CD14-positive monocyte (primary cell): ENCODE data around the gene MTTP. TPM values are rescaled to one million over a fixed set of nuclear protein-coding genes. Genes with fewer than 3 reads are reported as not detected.

Experiments used
- DNase-seq, 3 donors: peaks; one replicate each; pipeline ENCODE4 v3.0.0-alpha.2; 2011 to 2022
- H2AFZ ChIP-seq: 2 replicates; pipeline ENCODE4 v1.6.0; 2012; ENCODE audit warnings: mild to moderate bottlenecking, low read depth, low read length, inconsistent platforms; ENCODE audit not compliant: insufficient read depth, poor library complexity, severe bottlenecking
- H3K27ac ChIP-seq, 2 donors: 1 replicate in 1 of 2; 2 replicates in 1 of 2; pipeline ENCODE4 v1.5.1; 2012 to 2013; ENCODE audit warnings: low read length in 2 of 2, control low read depth in 1 of 2, inconsistent platforms in 1 of 2, low read depth in 1 of 2, mild to moderate bottlenecking in 1 of 2
- H3K27me3 ChIP-seq, 2 donors: one replicate each; pipeline versions ENCODE4 v1.6.0 to v1.6.1; 2011 to 2013; ENCODE audit warnings: low read length in 2 of 2; ENCODE audit not compliant: control insufficient read depth in 2 of 2, insufficient read depth in 2 of 2
- H3K36me3 ChIP-seq, 2 donors: replicated peaks in 1 of 2; 1 replicate in 1 of 2; 2 replicates in 1 of 2; pipeline versions ENCODE4 v1.5.1 to v1.6.1; 2012 to 2013; ENCODE audit warnings: low read length in 2 of 2, control low read depth in 1 of 2, inconsistent platforms in 1 of 2, mild to moderate bottlenecking in 1 of 2; ENCODE audit not compliant: insufficient read depth in 2 of 2, control insufficient read depth in 1 of 2
- H3K4me1 ChIP-seq, 2 donors: 1 replicate in 1 of 2; 2 replicates in 1 of 2; pipeline versions ENCODE4 v1.5.1 to v1.6.1; 2012 to 2013; ENCODE audit warnings: low read length in 2 of 2, control low read depth in 1 of 2, inconsistent platforms in 1 of 2, mild to moderate bottlenecking in 1 of 2, moderate library complexity in 1 of 2; ENCODE audit not compliant: insufficient read depth in 2 of 2, control insufficient read depth in 1 of 2
- H3K4me2 ChIP-seq: replicated peaks from 2 replicates; pipeline ENCODE3; 2012; ENCODE audit warnings: low read length, moderate library complexity, mild to moderate bottlenecking; ENCODE audit not compliant: poor library complexity, severe bottlenecking; ENCODE audit errors: extremely low read depth
- H3K4me3 ChIP-seq, 3 experiments: fragments of 200-600 bp in 1 of 3; sonication (generic) in 1 of 3; replicated peaks in 1 of 3; 1 replicate in 2 of 3; 2 replicates in 1 of 3; pipeline ENCODE4 v1.5.1; 2011 to 2013; ENCODE audit warnings: low read length in 3 of 3, mild to moderate bottlenecking in 3 of 3, control low read depth in 2 of 3, low read depth in 2 of 3, inconsistent platforms in 1 of 3, moderate library complexity in 1 of 3
- H3K79me2 ChIP-seq: 2 replicates; pipeline ENCODE4 v1.6.0; 2012; ENCODE audit warnings: mild to moderate bottlenecking, control low read depth, inconsistent platforms, low read length, moderate library complexity; ENCODE audit not compliant: insufficient read depth
- H3K9ac ChIP-seq: 2 replicates; pipeline ENCODE4 v1.6.0; 2017; ENCODE audit warnings: low read length, mild to moderate bottlenecking; ENCODE audit not compliant: insufficient read depth, poor library complexity, severe bottlenecking
- H3K9me3 ChIP-seq, 2 donors: replicated peaks in 1 of 2; 1 replicate in 1 of 2; 2 replicates in 1 of 2; pipeline versions ENCODE4 v1.5.1 to v1.6.1; 2012 to 2013; ENCODE audit warnings: low read length in 2 of 2, control low read depth in 1 of 2; ENCODE audit not compliant: control insufficient read depth in 1 of 2, insufficient read depth in 1 of 2
- H4K20me1 ChIP-seq: 2 replicates; pipeline ENCODE4 v1.6.0; 2012; ENCODE audit warnings: mild to moderate bottlenecking, low read length, control low read depth, moderate library complexity; ENCODE audit not compliant: insufficient read depth
- H3K27ac Mint-ChIP-seq, 7 donors: one replicate each; pipeline ENCODE4 v1.8.0; 2020; ENCODE audit warnings: mild to moderate bottlenecking in 7 of 7, mixed read lengths in 7 of 7, moderate library complexity in 6 of 7, inconsistent platforms in 2 of 7
- H3K27me3 Mint-ChIP-seq, 3 donors: one replicate each; pipeline ENCODE4 v1.8.0; 2021 to 2022; ENCODE audit warnings: low read depth in 3 of 3, mild to moderate bottlenecking in 3 of 3, mixed read lengths in 3 of 3, moderate library complexity in 3 of 3, inconsistent platforms in 1 of 3
- H3K36me3 Mint-ChIP-seq, 2 donors: one replicate each; pipeline ENCODE4 v1.8.0; 2020; ENCODE audit warnings: mixed read lengths in 2 of 2, inconsistent platforms in 1 of 2, mild to moderate bottlenecking in 1 of 2
- H3K4me1 Mint-ChIP-seq: one replicate; pipeline ENCODE4 v1.8.0; 2020; ENCODE audit warnings: mild to moderate bottlenecking, mixed read lengths
- H3K4me3 Mint-ChIP-seq, 2 donors: one replicate each; pipeline ENCODE4 v1.8.0; 2020; ENCODE audit warnings: mild to moderate bottlenecking in 2 of 2, mixed read lengths in 2 of 2, moderate library complexity in 1 of 2
- H3K9me3 Mint-ChIP-seq, 7 donors: one replicate each; pipeline ENCODE4 v1.8.0; 2020 to 2022; ENCODE audit warnings: mixed read lengths in 7 of 7, mild to moderate bottlenecking in 6 of 7, moderate library complexity in 6 of 7, inconsistent platforms in 2 of 7
- CTCF ChIP-seq: fragments of 200-600 bp; IDR thresholded peaks from one replicate; pipeline ENCODE4 v1.8.0; 2022; ENCODE audit warnings: antibody characterized with exemption, mild to moderate bottlenecking
- WGBS: methylation state at CpG from one replicate; pipeline ENCODE4 v1.1.5; 2013; ENCODE audit warnings: missing lambda C conversion rate; ENCODE audit not compliant: insufficient coverage; 5-methylcytosine and 5-hydroxymethylcytosine counted together
- intact Hi-C, 2 donors: fragments of 100-400 bp; cut with micrococcal nuclease; formaldehyde crosslinking; loops; one replicate each; pipeline versions ENCODE4 v1.15.0 to v1.15.1; 2023
- polyA plus RNA-seq, 3 donors: library from polyadenylated mRNA; depleted of rRNA in 1 of 3; unstranded in 2 of 3; stranded (reverse) in 1 of 3; fragments of 300-500 nt in 2 of 3; fragments of >200 nt in 1 of 3; fragmentation: Illumina TruSeq in 2 of 3; gene quantifications; 1 replicate in 2 of 3; 2 replicates in 1 of 3; pipeline ENCODE4 v1.2.3, GENCODE V29; 2012 to 2021

The MTTP gene
- polyA plus RNA-seq, 3 donors = not detected

- no peak overlapping the region for H3K27ac ChIP-seq
- no peaks in the 10 kb centered on the region for H3K79me2 ChIP-seq
- no peak overlapping the region for H3K4me3 ChIP-seq
- no peaks in the 10 kb centered on the region for H3K36me3 ChIP-seq
- intact Hi-C loops = no loop called here
- Mint-ChIP-seq H3K4me3 (no peak overlapping the region), H3K36me3 (no peaks in the 10 kb centered on the region), H3K4me1 (no peaks in the 10 kb centered on the region), H3K27me3 (peaks cover 0 to 2% (median 1%) of the 10 kb centered on the region in 3 donors), H3K27ac (no peak overlapping the region), H3K9me3 (peaks cover 0 to 4% (median 0%) of the 10 kb centered on the region in 7 donors)
- DNase-seq = no peak
- H3K4me1 ChIP-seq = no peaks in the 10 kb centered on the region
- no peak overlapping the region for H3K4me2 ChIP-seq
- no peaks in the 10 kb centered on the region for H3K27me3 ChIP-seq
- H3K9me3 ChIP-seq = no peaks in the 10 kb centered on the region
- H3K9ac ChIP-seq = no peak overlapping the region
- H4K20me1 ChIP-seq = no peaks in the 10 kb centered on the region
- no peak for TF ChIP-seq CTCF
- no CpG with 5 or more reads among the region's 3 CpGs for WGBS
- H2AFZ ChIP-seq = no peak overlapping the region
These were observed 17.1 kb downstream of the MTTP start for GRCh38 chr4:99591757-99592156.

GRCh38 chr4:99593781-99594641 is 19.4 kb downstream of the MTTP start:
- no peak for TF ChIP-seq CTCF
- Mint-ChIP-seq H3K9me3 (peaks cover 0 to 4% (median 0%) of the 10 kb centered on the region in 7 donors), H3K36me3 (no peaks in the 10 kb centered on the region), H3K4me3 (no peak overlapping the region), H3K4me1 (no peaks in the 10 kb centered on the region), H3K27ac (no peak overlapping the region), H3K27me3 (no peaks in the 10 kb centered on the region)
- DNase-seq = no peak
- intact Hi-C loops = no loop called here
- WGBS = no CpG with 5 or more reads among the region's 4 CpGs
- no peak overlapping the region for H3K4me2 ChIP-seq
- H2AFZ ChIP-seq = no peak overlapping the region
- no peaks in the 10 kb centered on the region for H3K4me1 ChIP-seq
- no peak overlapping the region for H3K27ac ChIP-seq
- no peak overlapping the region for H3K9ac ChIP-seq
- no peaks in the 10 kb centered on the region for H3K9me3 ChIP-seq
- H3K27me3 ChIP-seq = no peaks in the 10 kb centered on the region
- no peak overlapping the region for H3K4me3 ChIP-seq
- no peaks in the 10 kb centered on the region for H3K79me2 ChIP-seq
- no peaks in the 10 kb centered on the region for H3K36me3 ChIP-seq
- no peaks in the 10 kb centered on the region for H4K20me1 ChIP-seq
